Panc1 (cell line): ENCODE measurements around the gene CNST. TPM values are rescaled to one million over a fixed set of nuclear protein-coding genes. Genes with fewer than 3 reads are reported as not detected.

Experiments
- ATAC-seq: fragments of 200-7000 bp; cut with Tn5 transposase; 2 replicates; pipeline ENCODE4 v1.9.1; 2020; ENCODE audit warnings: mild to moderate bottlenecking, moderate library complexity
- BruUV-seq: library from RNA; stranded (reverse); fragments of 400-500 nt; replicated peaks from 2 replicates; lab custom pipeline; 2021; lab: Mats Ljungman, UMichigan
- CTCF ChIA-PET: fragments of 300-600 bp; sonication (Branson Sonifier 250); formaldehyde crosslinking; loops from one replicate; lab custom pipeline; 2022; ENCODE audit warnings: antibody characterized with exemption; lab: Charles Lee
- POLR2A ChIA-PET: fragments of 300-600 bp; sonication (Branson Sonifier 250); formaldehyde crosslinking; loops from one replicate; lab custom pipeline; 2022; ENCODE audit warnings: antibody characterized with exemption; lab: Charles Lee
- DNase-seq: peaks from one replicate; pipeline ENCODE4 v3.0.0-alpha.2; 2010; ENCODE audit warnings: low read depth, low spot score
- H3K27ac ChIP-seq: 2 replicates; pipeline ENCODE4 v1.5.1; 2011; ENCODE audit warnings: mild to moderate bottlenecking, low read length, inconsistent platforms
- H3K27me3 ChIP-seq: fragments of 200-500 bp; sonication (Bioruptor generic); 2 replicates; pipeline ENCODE4 v1.6.0; 2014; ENCODE audit warnings: low read length, inconsistent platforms; ENCODE audit not compliant: control insufficient read depth, insufficient read depth
- H3K36me3 ChIP-seq: fragments of 200-500 bp; sonication (Bioruptor generic); 2 replicates; pipeline ENCODE4 v1.5.1; 2014; ENCODE audit warnings: inconsistent platforms, mild to moderate bottlenecking, low read length, moderate library complexity; ENCODE audit not compliant: control insufficient read depth, insufficient read depth
- H3K4me1 ChIP-seq: 2 replicates; pipeline ENCODE4 v1.5.1; 2011; ENCODE audit warnings: inconsistent platforms, mild to moderate bottlenecking, low read length, moderate library complexity; ENCODE audit not compliant: control insufficient read depth, insufficient read depth
- H3K4me3 ChIP-seq, 2 experiments: 2 replicates each; pipeline ENCODE4 v1.5.1; 2011 to 2012; ENCODE audit warnings: low read depth in 2 of 2, low read length in 2 of 2, mild to moderate bottlenecking in 2 of 2, inconsistent platforms in 1 of 2, moderate library complexity in 1 of 2
- H3K9me3 ChIP-seq: fragments of 200-500 bp; sonication (Bioruptor generic); 2 replicates; pipeline ENCODE4 v1.5.1; 2014; ENCODE audit warnings: low read depth, mild to moderate bottlenecking, inconsistent platforms, low read length, moderate library complexity; ENCODE audit not compliant: control insufficient read depth, insufficient read depth
- CTCF ChIP-seq: fragments of 450-650 bp; IDR thresholded peaks from 2 replicates; pipeline ENCODE4 v1.5.1; 2017; ENCODE audit warnings: mild to moderate bottlenecking
- POLR2AphosphoS5 ChIP-seq: IDR thresholded peaks from 2 replicates; pipeline ENCODE4 v1.6.1; 2012; ENCODE audit warnings: mild to moderate bottlenecking, low read depth, low read length, moderate library complexity
- REST ChIP-seq, 2 experiments: IDR thresholded peaks; 2 replicates each; pipeline ENCODE4 v1.6.1; 2011 to 2012; ENCODE audit warnings: low read depth in 2 of 2, control low read depth in 1 of 2, low read length in 1 of 2, mild to moderate bottlenecking in 1 of 2, moderate library complexity in 1 of 2; ENCODE audit not compliant: insufficient read depth in 1 of 2
- SIN3A ChIP-seq: IDR thresholded peaks from 2 replicates; pipeline ENCODE4 v1.6.1; 2012; ENCODE audit warnings: low read depth, mild to moderate bottlenecking, low read length, moderate library complexity, borderline replicate concordance; ENCODE audit not compliant: insufficient read depth
- TCF7L2 ChIP-seq: IDR thresholded peaks from 2 replicates; pipeline ENCODE4 v1.6.1; 2011; ENCODE audit warnings: mild to moderate bottlenecking, low read depth, low read length, inconsistent platforms
- in situ Hi-C: cut with HindIII; loops from 2 replicates; pipeline ENCODE4 v1.10.0; 2016; ENCODE audit warnings: low sequenced_read_pairs, low pct_unique_long_range_greater_than_20kb
- intact Hi-C: fragments of 100-400 bp; cut with micrococcal nuclease; formaldehyde crosslinking; loops from one replicate; pipeline ENCODE4 v1.10.0; 2022; ENCODE audit not compliant: unreplicated experiment
- total RNA-seq: library from RNA; stranded (reverse); gene quantifications from one replicate; pipeline ENCODE4 v1.2.1, GENCODE V29; 2021; ENCODE audit not compliant: unreplicated experiment

CNST gene
- total RNA-seq, 1 experiment from 2014 or later: 18.5 TPM

- no peak for DNase-seq
- BruUV-seq: no TSS peak
- TF ChIP-seq POLR2AphosphoS5: no peak
- TF ChIP-seq SIN3A: no peak
- TF ChIP-seq TCF7L2: no peak
- no peak for TF ChIP-seq REST (IDR thresholded peaks at IDR 0.05; ENCODE audit: insufficient read depth in 1 of 2, low read depth in 2 of 2, low read length in 1 of 2)
- TF ChIP-seq CTCF: no peak
- no peak for ATAC-seq
- in situ Hi-C loops: no loop called here
- no peaks in the 10 kb centered on the region for H3K36me3 ChIP-seq
- POLR2A ChIA-PET: no interaction called here
- intact Hi-C loops: no loop called here
- CTCF ChIA-PET: no interaction called here
- H3K27ac ChIP-seq: no peak overlapping the region
- no peak overlapping the region for H3K4me3 ChIP-seq
- no peaks in the 10 kb centered on the region for H3K27me3 ChIP-seq
- peaks cover 6% of the 10 kb centered on the region for H3K4me1 ChIP-seq
- H3K9me3 ChIP-seq: no peaks in the 10 kb centered on the region
These were observed 51.5 kb downstream of the CNST start for GRCh38 chr1:246617768-246618167.

- Histone ChIP-seq H3K27me3 (no peaks in the 10 kb centered on the region), H3K36me3 (no peaks in the 10 kb centered on the region), H3K9me3 (no peaks in the 10 kb centered on the region), H3K4me1 (peaks cover under 1% of the 10 kb centered on the region; the same call in 1 of the 2 replicates), H3K27ac (no peak overlapping the region), H3K4me3 (no peak overlapping the region)
- ATAC-seq (no peak), DNase-seq (no peak)
- no TSS peak for BruUV-seq
- ChIA-PET CTCF (no interaction called here), POLR2A (no interaction called here)
- intact Hi-C loops (no loop called here), in situ Hi-C loops (no loop called here)
- TF ChIP-seq CTCF (no peak), POLR2AphosphoS5 (no peak), REST (IDR thresholded peaks at IDR 0.05; ENCODE audit: insufficient read depth in 1 of 2, low read depth in 2 of 2, low read length in 1 of 2) (no peak), TCF7L2 (no peak), SIN3A (no peak)
These were observed 52.1 kb downstream of the CNST start for GRCh38 chr1:246618240-246618808.
